ENCODE results near the gene NAPA.

Gene NAPA

DNA sequence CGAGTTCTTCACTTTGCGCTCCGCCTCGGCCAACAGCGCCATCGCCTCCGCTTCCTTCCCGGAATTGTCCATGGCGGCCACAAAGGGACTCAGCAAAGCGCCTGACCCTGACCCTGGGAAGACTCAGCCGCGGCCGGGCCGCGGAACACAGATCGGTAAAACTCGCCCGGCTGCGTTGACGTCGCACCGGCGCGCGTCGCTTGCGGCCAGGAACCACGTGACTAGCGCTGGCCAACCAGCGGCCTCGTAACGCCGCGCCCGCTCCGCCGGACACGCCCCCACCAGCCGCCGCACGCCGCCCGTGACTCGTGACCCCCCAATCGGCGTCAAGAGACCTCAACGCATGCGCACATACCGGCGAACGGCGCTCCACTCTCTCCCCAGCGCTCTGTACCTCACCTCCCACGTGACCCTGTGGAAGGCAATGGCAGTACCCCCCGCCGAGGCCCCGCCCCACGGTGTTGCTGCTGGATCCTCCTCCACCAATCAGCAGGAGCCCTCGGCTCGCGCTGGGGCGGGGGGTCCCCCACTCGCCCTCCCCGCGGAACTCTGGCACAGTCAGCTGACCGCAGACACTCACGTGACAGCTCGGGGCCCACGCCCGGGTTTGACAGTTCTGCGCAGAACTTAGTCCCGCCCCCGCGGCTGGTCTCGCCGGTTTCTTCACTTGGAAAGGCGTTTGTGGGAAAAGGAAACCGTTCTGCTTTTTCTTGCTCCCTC, at the start of gene NAPA:
NAPA (minus strand) TSS at position 195 of the 720 bp plus-strand sequence; CDS start at position 72, 123 bp downstream.
- DNase-seq: peak; percentile 98

DNA sequence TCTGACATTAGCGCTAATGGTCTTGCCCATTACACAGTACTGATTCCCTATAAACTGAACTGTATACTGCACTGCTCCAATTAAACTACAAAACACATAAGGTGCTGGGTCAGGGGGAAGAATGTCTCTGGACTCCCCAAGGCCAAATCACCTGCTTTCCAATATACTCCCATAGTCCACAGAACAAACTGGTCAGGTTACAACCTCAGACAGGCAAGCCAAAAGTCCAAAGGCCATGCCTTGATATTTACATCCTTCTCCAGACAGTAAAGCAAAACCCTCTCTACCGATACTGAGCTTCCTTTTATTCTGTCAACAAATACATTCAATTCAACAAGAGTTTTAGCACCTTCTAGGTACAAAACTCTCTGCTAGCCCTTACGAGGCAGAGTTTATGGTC, 49.2 kb upstream of the NAPA start:
- DNase-seq: no peak

- DNase-seq: no peak
These were observed 46.7 kb upstream of the NAPA start for GRCh38 chr19:47561440-47562057.

- DNase-seq: no peak
These were observed 46.1 kb upstream of the NAPA start for GRCh38 chr19:47560999-47561398.

DNA sequence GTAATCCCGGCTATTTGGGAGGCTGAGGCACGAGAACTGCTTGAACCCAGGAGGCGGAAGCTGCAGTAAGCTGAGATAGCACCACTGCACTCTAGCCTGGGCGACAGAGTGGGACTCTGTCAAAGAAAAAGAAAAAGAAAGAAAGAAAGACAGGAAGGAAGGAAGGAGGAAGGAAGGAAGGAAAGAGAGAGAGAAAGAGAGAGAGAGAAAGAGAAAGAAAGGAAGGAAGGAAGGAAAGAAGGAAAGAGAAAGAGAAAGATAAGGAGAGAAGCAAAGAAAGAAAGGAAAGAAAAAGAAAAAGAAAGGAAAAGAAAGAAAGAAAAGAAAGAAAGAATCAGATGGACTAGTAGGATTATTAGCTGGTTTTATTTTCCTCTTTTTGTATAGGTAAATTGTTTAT, 35.3 kb upstream of the NAPA start:
- no peak for DNase-seq

DNA sequence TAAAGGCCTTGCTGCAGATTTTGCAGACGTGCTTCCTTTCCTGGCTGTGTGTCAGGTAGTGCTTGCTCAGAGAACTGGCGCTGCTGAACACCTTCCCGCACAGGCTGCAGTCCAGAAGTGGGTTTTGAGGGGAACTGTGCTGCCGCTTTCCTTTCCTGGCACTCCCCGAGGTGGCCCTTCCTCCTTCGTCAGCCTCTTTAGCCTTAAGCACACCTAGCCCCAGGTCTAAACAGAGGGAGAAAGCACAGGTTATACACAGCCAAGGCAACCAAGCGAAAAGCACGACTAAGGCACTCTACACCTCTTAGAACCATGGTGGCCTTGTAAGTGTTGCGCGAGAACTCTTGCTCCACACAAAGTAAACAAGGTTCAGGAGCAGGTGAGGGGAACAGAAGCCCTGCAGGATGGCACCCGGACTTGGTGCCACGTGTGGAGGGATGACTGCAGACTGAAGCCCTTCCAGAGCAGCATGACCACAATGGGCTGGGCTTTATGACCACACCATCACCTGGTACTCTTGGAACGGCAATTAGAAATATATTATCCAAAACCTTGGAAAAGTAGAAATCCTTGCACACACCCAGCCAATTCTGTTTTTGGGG, 34.5 kb upstream of the NAPA start:
- peak; percentile 46 for DNase-seq

DNA sequence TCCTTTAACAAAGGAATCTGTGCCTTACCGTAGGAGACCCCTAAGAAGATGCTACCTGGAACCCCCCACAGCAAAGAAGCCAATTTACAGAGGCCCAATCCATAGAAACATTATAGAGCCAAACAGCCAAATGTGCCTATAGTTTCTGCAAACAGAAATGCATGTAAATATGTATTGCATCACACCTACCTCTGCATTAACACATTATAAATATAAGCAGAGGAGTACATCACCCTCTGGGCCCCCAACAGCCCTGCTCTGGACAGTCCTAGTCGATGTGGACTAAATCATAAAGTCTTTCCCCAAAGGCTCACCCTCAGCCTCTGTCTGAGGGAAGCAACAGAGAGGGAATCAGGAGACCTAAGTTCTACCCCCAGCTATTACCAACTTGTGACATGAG, 32.3 kb upstream of the NAPA start:
- no peak for DNase-seq

- DNase-seq: no peak
These were observed 30.4 kb upstream of the NAPA start for GRCh38 chr19:47545061-47545948.

DNA sequence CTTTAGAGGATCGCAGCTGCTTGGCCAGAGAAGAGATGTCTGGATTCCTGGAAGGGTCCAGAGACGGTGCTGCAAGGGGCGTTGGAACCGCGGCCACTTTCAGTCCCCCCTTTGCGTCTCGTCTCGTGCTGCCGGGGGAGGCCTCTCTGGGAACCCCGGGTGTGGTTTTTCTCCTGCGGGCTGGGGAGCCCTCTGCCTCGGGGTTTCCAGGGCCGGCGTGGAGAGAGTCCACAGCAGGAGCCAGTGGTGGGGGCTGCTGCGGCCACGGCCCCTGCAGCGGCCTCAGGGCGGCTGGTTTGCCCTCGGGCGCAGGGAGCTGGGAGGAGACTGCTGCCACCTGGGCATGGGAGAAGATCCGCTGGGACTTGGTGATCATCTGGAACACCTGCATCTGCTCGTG, 29.6 kb upstream of the NAPA start:
- no peak for DNase-seq

GRCh38 chr19:47544075-47544474, 29.2 kb upstream of the NAPA start:
- DNase-seq: no peak

DNA sequence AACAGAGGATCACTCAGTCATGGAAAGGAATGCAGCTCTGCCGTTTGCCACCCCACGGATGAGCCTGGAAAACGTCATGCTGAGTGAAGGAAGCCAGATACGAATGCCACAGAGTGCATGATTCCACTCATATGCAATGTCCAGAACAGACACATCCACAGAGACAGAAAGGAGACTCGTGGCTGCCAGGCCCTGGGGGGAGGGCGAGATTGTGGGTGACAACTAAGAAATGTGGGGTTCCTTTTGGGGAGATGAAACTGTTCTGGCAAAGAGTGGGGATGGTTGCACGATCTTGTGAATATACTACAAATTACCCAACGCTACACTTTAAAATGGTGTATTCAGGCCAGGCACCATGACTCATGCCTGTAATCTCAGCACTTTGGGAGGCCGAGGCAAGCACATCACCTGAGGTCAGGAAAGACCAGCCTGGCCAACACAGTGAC, 27.2 kb upstream of the NAPA start:
- DNase-seq: no peak

- DNase-seq: no peak
These were observed 26.7 kb upstream of the NAPA start for GRCh38 chr19:47541518-47541917.

DNA sequence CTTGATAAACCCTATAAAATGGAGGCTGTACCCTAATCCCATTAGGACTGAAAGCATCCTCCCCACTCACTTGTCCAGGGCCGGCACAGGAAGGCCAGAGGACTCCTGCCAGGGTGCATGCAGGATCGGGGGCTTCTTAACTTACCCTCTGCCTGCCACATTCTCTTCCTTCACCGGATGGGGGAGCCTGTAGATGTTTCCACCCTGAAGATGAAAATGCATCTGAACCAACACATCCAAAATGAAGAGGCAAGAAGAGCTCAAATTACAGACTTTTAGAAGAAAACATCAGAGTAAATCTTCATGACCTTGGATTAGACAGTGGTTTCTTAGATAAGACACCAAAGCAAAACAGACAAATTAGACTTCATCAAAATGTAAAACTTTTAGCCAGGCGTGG, 25.9 kb upstream of the NAPA start:
- no peak for DNase-seq

GRCh38 chr19:47539747-47540311, 25.0 kb upstream of the NAPA start:
- no peak for DNase-seq

DNA sequence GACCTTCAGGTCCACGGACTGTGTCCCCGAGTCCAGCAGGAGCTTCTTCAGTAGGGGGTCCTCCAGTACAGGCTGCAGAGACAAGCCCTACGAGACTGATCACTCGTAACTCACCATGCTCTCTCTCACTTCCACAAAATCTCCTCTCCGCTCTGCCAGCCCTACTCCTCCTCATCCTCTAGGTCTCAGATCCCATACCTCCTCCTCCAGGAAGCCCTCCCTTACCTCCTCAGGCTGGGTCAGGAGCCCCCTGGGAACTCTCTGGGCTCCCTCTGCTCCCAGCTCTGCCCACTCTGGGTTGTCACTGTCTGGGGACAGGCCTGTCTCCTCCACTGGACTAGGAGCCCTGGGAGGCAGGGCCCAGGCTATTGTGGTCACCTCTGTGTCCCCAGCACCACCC, 23.9 kb upstream of the NAPA start:
- DNase-seq: no peak

DNA sequence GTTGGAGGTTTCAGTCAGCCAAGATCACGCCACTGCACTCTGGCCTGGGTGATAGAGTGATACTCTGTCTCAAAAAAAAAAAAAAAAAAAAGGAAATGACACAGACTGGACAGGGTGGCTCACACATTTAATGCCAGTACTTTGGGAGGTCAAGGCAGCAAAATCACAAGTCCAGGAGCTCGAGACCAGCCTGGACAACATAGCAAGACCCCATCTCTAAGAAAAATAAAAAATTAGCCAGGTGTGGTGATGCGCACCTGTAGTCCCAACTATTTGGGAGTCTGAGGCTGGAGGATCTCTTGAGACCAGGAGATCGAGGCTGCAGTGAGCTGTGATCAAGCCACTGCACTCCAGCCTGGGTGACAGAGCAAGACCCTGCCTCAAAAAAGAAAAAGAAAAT, 22.6 kb upstream of the NAPA start:
- DNase-seq: no peak

GRCh38 chr19:47534628-47535027, 19.8 kb upstream of the NAPA start:
- no peak for DNase-seq

- DNase-seq: no peak
These were observed 17.0 kb upstream of the NAPA start for GRCh38 chr19:47531640-47532387.

- no peak for DNase-seq
These were observed 14.3 kb upstream of the NAPA start for GRCh38 chr19:47529018-47529742.

DNA sequence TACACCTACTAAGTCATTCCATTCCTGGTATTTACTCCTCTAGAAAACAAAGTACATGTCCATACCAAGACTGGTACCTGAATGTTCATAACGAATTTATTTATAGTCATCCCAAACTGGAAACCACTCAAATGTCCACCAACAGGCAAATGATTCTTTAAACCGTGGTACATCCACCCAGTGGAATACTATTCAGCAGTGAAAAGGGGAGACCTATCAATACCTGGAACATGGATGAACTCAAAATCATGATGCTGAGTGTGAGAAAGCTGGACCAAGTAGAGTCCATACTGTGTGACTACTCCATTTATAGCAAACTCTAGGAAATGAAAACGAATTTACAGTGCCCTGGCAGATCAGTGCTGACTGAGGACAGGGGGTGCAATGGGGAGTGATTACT, 11.9 kb upstream of the NAPA start:
- DNase-seq: no peak

DNA sequence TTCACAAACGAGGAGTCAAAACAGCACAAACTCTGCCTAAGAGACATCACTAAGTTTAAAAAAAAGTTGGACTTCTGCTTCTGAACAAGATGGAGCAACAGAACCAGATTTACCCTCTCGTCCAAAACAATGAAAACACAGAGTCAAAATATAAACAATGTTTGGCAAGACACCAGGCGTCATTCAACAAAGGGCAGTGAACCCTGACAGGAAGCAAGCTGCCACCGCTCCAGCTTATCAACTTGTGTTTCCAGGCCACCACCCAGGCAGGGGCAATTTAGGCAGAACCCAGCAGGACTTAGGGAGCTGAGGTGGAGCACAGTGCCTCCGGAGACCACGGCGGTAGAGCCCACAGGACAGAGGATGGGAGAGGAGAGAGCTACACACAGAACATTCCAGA, 8.6 kb upstream of the NAPA start:
- DNase-seq: peak; percentile 10
